Measurements from ENCODE around the gene TRIB2. TPM values are rescaled to one million over a fixed set of nuclear protein-coding genes. Genes with fewer than 3 reads are reported as not detected.

The TRIB2 gene
- total RNA-seq, 5 donors from 2014 or later (not counting 1 experiment from before 2014, with no cell fraction given): 111 to 131 (median 121) TPM

GRCh38 chr2:12761104-12761503 lies 44.4 kb downstream of the TRIB2 start:
- peak in 3 of 4 experiments; percentile 30 to 37 (median 36) for ATAC-seq (replicated peaks in 1 of 4)
- CTCF ChIA-PET: no interaction called here
- peak overlapping the region in 1 of 2 donors; percentile 13 for H3K27ac Mint-ChIP-seq

DNA sequence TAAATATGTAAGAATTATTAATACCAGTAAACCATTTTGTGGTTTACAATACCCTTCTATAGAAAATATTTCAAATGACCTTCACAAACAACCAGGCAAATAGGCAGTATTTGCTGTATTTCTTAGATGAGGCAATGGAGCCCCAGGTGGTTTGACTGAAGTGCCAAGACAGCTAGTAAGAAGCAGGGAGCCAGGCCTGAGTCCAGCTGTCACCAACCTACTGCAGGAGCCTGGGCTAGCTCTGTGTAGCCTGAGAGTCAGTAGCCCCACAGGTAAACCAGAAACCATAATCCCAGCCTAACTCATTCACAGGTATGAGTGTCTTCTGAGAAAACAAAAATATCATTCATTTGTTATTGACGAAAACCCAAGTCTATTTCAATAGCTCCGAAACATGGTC lies 45.6 kb downstream of the TRIB2 start:
- Histone ChIP-seq H3K4me3 (ENCODE audit: control insufficient read depth in 1 of 2, extremely low read depth in 1 of 2, low read length in 1 of 2) (no peak overlapping the region), H3K36me3 (ENCODE audit: control insufficient read depth in 2 of 2, extremely low read depth in 1 of 2, insufficient read depth in 1 of 2, low read length in 1 of 2) (no peaks in the 10 kb centered on the region), H3K27ac (ENCODE audit: low read length) (no peak overlapping the region), H3K4me1 (ENCODE audit: control insufficient read depth in 1 of 2, extremely low read depth in 1 of 2, insufficient read depth in 2 of 2, low read length in 2 of 2) (no peaks in the 10 kb centered on the region), H3K9me3 (no peaks in the 10 kb centered on the region), H3K27me3 (replicated peaks in 1 of 2; ENCODE audit: control insufficient read depth in 2 of 2, extremely low read depth in 1 of 2, insufficient read depth in 2 of 2, low read length in 1 of 2) (no peaks in the 10 kb centered on the region)
- H3K27ac Mint-ChIP-seq: no peak overlapping the region
- H3K4me1 Mint-ChIP-seq: peaks cover 11 to 18% (median 11%) of the 10 kb centered on the region in 3 donors
- no peak overlapping the region for H3K4me3 Mint-ChIP-seq
- POLR2A ChIA-PET: no interaction called here
- CTCF ChIA-PET: no interaction called here
- peaks cover 2 to 8% of the 10 kb centered on the region in 2 donors for H3K27me3 Mint-ChIP-seq
- DNase-seq (no peak), ATAC-seq (replicated peaks in 1 of 4) (no peak)
- H3K9me3 Mint-ChIP-seq: peaks cover 0 to 12% (median 2%) of the 10 kb centered on the region in 3 donors
- WGBS (ENCODE audit: insufficient coverage): no CpG with 5 or more reads among the region's 2 CpGs
- H3K36me3 Mint-ChIP-seq: peaks cover 4% of the 10 kb centered on the region

More at GRCh38 chr2:12761104-12761503, 44.4 kb downstream of the TRIB2 start:
- peak in 1 of 35 experiments; percentile 10 for DNase-seq
- Mint-ChIP-seq H3K9me3 (peaks cover 0 to 12% (median 2%) of the 10 kb centered on the region in 3 donors), H3K4me3 (no peak overlapping the region), H3K27me3 (peaks cover 2 to 8% of the 10 kb centered on the region in 2 donors), H3K36me3 (peaks cover 4% of the 10 kb centered on the region), H3K4me1 (peaks cover 11 to 18% (median 11%) of the 10 kb centered on the region in 3 donors)
- WGBS (ENCODE audit: insufficient coverage): no CpG with 5 or more reads among the region's 6 CpGs
- H3K4me1 ChIP-seq (ENCODE audit: control insufficient read depth in 1 of 2, extremely low read depth in 1 of 2, insufficient read depth in 2 of 2, low read length in 2 of 2): no peaks in the 10 kb centered on the region
- no peak overlapping the region for H3K4me3 ChIP-seq (ENCODE audit: control insufficient read depth in 1 of 2, extremely low read depth in 1 of 2, low read length in 1 of 2)
- H3K9me3 ChIP-seq: no peaks in the 10 kb centered on the region
- POLR2A ChIA-PET: interaction anchor here in 1 of 2 donors (0.8 kb wide), 1 partner anchor 57 kb away, joined by 3 read pairs; no protein-coding TSS in a partner anchor
- no peak overlapping the region for H3K27ac ChIP-seq (ENCODE audit: low read length)
- H3K27me3 ChIP-seq (replicated peaks in 1 of 2; ENCODE audit: control insufficient read depth in 2 of 2, extremely low read depth in 1 of 2, insufficient read depth in 2 of 2, low read length in 1 of 2): no peaks in the 10 kb centered on the region
- no peaks in the 10 kb centered on the region for H3K36me3 ChIP-seq (ENCODE audit: control insufficient read depth in 2 of 2, extremely low read depth in 1 of 2, insufficient read depth in 1 of 2, low read length in 1 of 2)

DNA sequence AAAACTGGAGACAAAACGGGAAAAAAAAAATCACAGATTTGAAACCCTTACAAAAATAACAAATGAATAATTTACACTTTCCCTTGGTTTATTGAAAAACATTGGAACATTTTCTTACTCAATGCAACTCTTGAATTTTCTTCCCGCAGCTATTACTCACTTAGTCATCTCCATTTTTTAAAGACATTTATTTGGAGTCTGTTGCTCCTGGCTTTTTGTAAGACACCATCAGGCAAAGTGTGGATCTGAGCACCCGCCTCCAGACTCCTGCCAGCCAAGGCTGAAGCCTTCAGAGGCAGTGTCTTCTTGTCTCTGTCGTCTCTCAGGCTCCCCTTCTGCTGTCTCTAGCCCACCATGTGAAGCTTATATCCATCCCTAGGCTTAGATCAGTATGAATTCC lies 46.2 kb downstream of the TRIB2 start:
- Mint-ChIP-seq H3K4me1 (peaks cover 11 to 18% (median 11%) of the 10 kb centered on the region in 3 donors), H3K27ac (no peak overlapping the region), H3K36me3 (peaks cover 4% of the 10 kb centered on the region), H3K9me3 (peaks cover 0 to 12% (median 2%) of the 10 kb centered on the region in 3 donors), H3K27me3 (peaks cover 2 to 12% of the 10 kb centered on the region in 2 donors), H3K4me3 (no peak overlapping the region)
- no peak for ATAC-seq (replicated peaks in 1 of 4)
- H3K4me1 ChIP-seq (ENCODE audit: control insufficient read depth in 1 of 2, extremely low read depth in 1 of 2, insufficient read depth in 2 of 2, low read length in 2 of 2): no peaks in the 10 kb centered on the region
- H3K4me3 ChIP-seq (ENCODE audit: control insufficient read depth in 1 of 2, extremely low read depth in 1 of 2, low read length in 1 of 2): no peak overlapping the region
- no peaks in the 10 kb centered on the region for H3K27me3 ChIP-seq (replicated peaks in 1 of 2; ENCODE audit: control insufficient read depth in 2 of 2, extremely low read depth in 1 of 2, insufficient read depth in 2 of 2, low read length in 1 of 2)
- POLR2A ChIA-PET: no interaction called here
- WGBS (ENCODE audit: insufficient coverage): 100% methylated on average over 3 of the region's 4 CpGs
- H3K36me3 ChIP-seq (ENCODE audit: control insufficient read depth in 2 of 2, extremely low read depth in 1 of 2, insufficient read depth in 1 of 2, low read length in 1 of 2): no peaks in the 10 kb centered on the region
- H3K27ac ChIP-seq (ENCODE audit: low read length): no peak overlapping the region
- H3K9me3 ChIP-seq: no peaks in the 10 kb centered on the region
- no peak for DNase-seq
- CTCF ChIA-PET: no interaction called here

DNA sequence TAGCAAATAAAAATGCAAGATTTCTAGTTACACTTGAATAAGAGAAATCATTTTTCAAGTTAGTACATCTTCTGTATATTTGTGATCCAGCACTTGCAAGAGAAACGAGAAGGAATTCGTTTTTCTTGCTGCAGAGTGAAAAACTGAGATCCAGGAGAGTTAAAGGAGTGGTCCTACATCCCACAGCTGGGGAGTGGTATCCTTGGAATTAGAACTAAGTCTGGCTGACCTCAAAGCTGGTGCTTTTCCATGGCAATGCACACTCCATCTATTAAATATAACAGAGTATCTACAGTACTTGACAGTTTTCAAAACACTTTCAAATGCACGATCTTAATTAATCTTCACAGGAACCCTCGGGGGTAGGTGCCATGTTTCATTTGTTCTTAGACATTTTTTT lies 46.8 kb downstream of the TRIB2 start:
- Histone ChIP-seq H3K4me1 (ENCODE audit: control insufficient read depth in 1 of 2, extremely low read depth in 1 of 2, insufficient read depth in 2 of 2, low read length in 2 of 2) (no peaks in the 10 kb centered on the region), H3K9me3 (no peaks in the 10 kb centered on the region), H3K27ac (ENCODE audit: low read length) (no peak overlapping the region), H3K4me3 (ENCODE audit: control insufficient read depth in 1 of 2, extremely low read depth in 1 of 2, low read length in 1 of 2) (no peak overlapping the region), H3K36me3 (ENCODE audit: control insufficient read depth in 2 of 2, extremely low read depth in 1 of 2, insufficient read depth in 1 of 2, low read length in 1 of 2) (no peaks in the 10 kb centered on the region), H3K27me3 (replicated peaks in 1 of 2; ENCODE audit: control insufficient read depth in 2 of 2, extremely low read depth in 1 of 2, insufficient read depth in 2 of 2, low read length in 1 of 2) (no peaks in the 10 kb centered on the region)
- 43% methylated on average over 2 of the region's 4 CpGs for WGBS (ENCODE audit: insufficient coverage)
- Mint-ChIP-seq H3K9me3 (peaks cover 0 to 12% (median 2%) of the 10 kb centered on the region in 3 donors), H3K27me3 (peaks cover 2 to 12% of the 10 kb centered on the region in 2 donors), H3K4me1 (peaks cover 11 to 18% (median 11%) of the 10 kb centered on the region in 3 donors), H3K4me3 (no peak overlapping the region), H3K36me3 (peaks cover 4% of the 10 kb centered on the region), H3K27ac (no peak overlapping the region)
- DNase-seq (no peak), ATAC-seq (replicated peaks in 1 of 4) (no peak)
- POLR2A ChIA-PET: no interaction called here
- CTCF ChIA-PET: no interaction called here

DNA sequence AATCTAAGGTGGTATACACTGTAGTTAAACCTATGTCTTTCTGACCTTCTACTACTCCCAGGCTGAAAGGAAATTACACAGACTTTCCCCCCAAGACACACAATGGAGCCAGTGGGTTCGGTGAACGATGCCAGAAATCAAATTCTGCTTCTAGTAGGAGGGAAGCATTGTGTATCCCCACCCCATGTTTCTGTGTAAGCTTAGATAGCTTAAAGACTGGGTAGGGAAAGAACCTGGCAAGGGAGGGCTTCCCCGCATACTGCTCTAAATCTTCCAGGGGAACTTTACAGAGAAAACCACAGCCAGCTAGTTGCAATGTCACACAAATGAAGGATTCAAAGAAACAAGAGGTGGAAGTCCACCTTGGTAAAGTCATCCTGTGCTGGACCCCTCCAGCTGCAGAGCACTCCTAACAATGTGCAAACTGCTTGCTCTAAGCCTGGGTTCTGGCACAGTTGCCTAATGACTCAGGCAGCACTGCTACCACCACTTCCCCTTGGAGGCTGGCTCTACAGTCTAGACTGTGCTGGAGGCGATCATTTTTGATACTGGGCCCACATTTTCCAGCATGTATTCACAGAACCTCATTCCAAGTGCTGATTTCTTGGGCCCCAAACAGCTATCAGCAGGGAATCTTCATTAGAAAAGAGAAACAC lies 47.5 kb downstream of the TRIB2 start:
- H3K27me3 ChIP-seq (replicated peaks in 1 of 2; ENCODE audit: control insufficient read depth in 2 of 2, extremely low read depth in 1 of 2, insufficient read depth in 2 of 2, low read length in 1 of 2): peaks cover 0 to 3% of the 10 kb centered on the region in 2 experiments
- no peak overlapping the region for H3K4me3 Mint-ChIP-seq
- no peaks in the 10 kb centered on the region for H3K36me3 ChIP-seq (ENCODE audit: control insufficient read depth in 2 of 2, extremely low read depth in 1 of 2, insufficient read depth in 1 of 2, low read length in 1 of 2)
- no peaks in the 10 kb centered on the region for H3K9me3 ChIP-seq
- no peak for DNase-seq
- no peak for ATAC-seq (replicated peaks in 1 of 4)
- H3K9me3 Mint-ChIP-seq: peaks cover 0 to 12% (median 2%) of the 10 kb centered on the region in 3 donors
- POLR2A ChIA-PET: no interaction called here
- 92% methylated on average over 2 of the region's 4 CpGs for WGBS (ENCODE audit: insufficient coverage)
- CTCF ChIA-PET: no interaction called here
- H3K27ac Mint-ChIP-seq: no peak overlapping the region
- H3K36me3 Mint-ChIP-seq: peaks cover 4% of the 10 kb centered on the region
- H3K4me1 Mint-ChIP-seq: peaks cover 11 to 18% (median 11%) of the 10 kb centered on the region in 3 donors
- no peak overlapping the region for H3K4me3 ChIP-seq (ENCODE audit: control insufficient read depth in 1 of 2, extremely low read depth in 1 of 2, low read length in 1 of 2)
- no peaks in the 10 kb centered on the region for H3K4me1 ChIP-seq (ENCODE audit: control insufficient read depth in 1 of 2, extremely low read depth in 1 of 2, insufficient read depth in 2 of 2, low read length in 2 of 2)
- H3K27ac ChIP-seq (ENCODE audit: low read length): no peak overlapping the region
- peaks cover 3 to 12% of the 10 kb centered on the region in 2 donors for H3K27me3 Mint-ChIP-seq

DNA sequence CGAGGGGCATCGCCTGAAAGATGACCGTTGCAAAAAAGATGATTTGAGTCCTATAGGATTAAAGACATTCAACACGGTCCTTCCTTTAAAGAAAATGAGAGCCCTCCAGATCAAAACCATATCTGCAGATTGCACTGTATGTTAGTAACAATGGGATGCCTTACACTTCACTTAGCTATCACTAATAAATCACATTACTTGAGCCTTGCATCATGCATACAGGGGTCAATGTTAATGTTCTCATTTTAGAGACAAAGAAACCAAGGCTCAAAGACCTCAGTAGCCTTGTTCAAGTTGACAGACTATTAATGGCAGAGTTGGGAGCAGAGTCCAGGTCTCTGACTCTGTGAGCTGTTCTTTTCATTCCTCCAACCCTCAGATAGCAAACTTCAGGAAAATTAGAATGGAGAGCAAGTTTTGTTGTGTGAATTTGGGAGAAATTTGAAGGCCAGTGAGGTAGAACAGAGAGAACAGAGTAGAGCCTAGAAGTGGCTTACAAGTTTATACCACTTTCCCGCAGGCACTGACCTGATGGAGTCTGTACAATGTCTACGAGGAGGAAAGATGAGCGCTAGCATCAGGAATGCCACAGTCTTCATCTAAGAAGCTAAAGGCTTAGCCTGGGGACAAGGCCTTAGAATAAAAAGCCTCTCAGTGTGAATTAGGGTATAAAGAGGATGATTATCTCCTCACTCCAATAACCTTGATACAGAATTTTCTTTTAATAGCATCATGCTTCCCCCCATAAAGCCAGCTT lies 48.3 kb downstream of the TRIB2 start:
- Mint-ChIP-seq H3K36me3 (peaks cover 4% of the 10 kb centered on the region), H3K27ac (no peak overlapping the region), H3K4me3 (no peak overlapping the region), H3K27me3 (peaks cover 10 to 20% of the 10 kb centered on the region in 2 donors), H3K4me1 (peaks cover 11 to 18% (median 17%) of the 10 kb centered on the region in 3 donors), H3K9me3 (peaks cover 0 to 12% (median 2%) of the 10 kb centered on the region in 3 donors)
- ChIA-PET CTCF (no interaction called here), POLR2A (no interaction called here)
- 0% methylated on average over 1 of the region's 7 CpGs for WGBS (ENCODE audit: insufficient coverage)
- H3K27ac ChIP-seq (ENCODE audit: low read length): no peak overlapping the region
- no peak overlapping the region for H3K4me3 ChIP-seq (ENCODE audit: control insufficient read depth in 1 of 2, extremely low read depth in 1 of 2, low read length in 1 of 2)
- H3K9me3 ChIP-seq: no peaks in the 10 kb centered on the region
- H3K36me3 ChIP-seq (ENCODE audit: control insufficient read depth in 2 of 2, extremely low read depth in 1 of 2, insufficient read depth in 1 of 2, low read length in 1 of 2): no peaks in the 10 kb centered on the region
- DNase-seq (no peak), ATAC-seq (replicated peaks in 1 of 4) (no peak)
- H3K27me3 ChIP-seq (replicated peaks in 1 of 2; ENCODE audit: control insufficient read depth in 2 of 2, extremely low read depth in 1 of 2, insufficient read depth in 2 of 2, low read length in 1 of 2): peaks cover 2 to 7% of the 10 kb centered on the region in 2 experiments
- H3K4me1 ChIP-seq (ENCODE audit: control insufficient read depth in 1 of 2, extremely low read depth in 1 of 2, insufficient read depth in 2 of 2, low read length in 2 of 2): no peaks in the 10 kb centered on the region

Data from T-cell (primary cell).